Heart right ventricle (tissue), 16 donors: ENCODE results near the gene HOXA13. TPM values are rescaled to one million over a fixed set of nuclear protein-coding genes. Genes with fewer than 3 reads are reported as not detected.

ENCODE experiments used
- ATAC-seq, 8 donors: fragments of 200-7000 bp; cut with Tn5 transposase; one replicate each; pipeline ENCODE4 v1.9.1; 2020; ENCODE audit warnings: mild to moderate bottlenecking in 8 of 8, moderate library complexity in 8 of 8, moderate number of reproducible peaks in 1 of 8
- DNase-seq, 2 donors: peaks; one replicate each; pipeline ENCODE4 v3.0.0-alpha.2; 2020
- H3K27ac ChIP-seq, 10 donors: fragments of 200-600 bp; sonication (generic) in 2 of 10; one replicate each; pipeline versions ENCODE4 v1.5.0 to v1.8.0; 2020 to 2022; ENCODE audit warnings: mild to moderate bottlenecking in 3 of 10
- H3K27me3 ChIP-seq, 7 donors: fragments of 200-600 bp; one replicate each; pipeline ENCODE4 v1.8.0; 2021 to 2022; ENCODE audit warnings: mild to moderate bottlenecking in 2 of 7
- H3K36me3 ChIP-seq, 9 donors: fragments of 200-600 bp; sonication (generic) in 1 of 9; one replicate each; pipeline versions ENCODE4 v1.5.0 to v1.8.0; 2020 to 2022; ENCODE audit warnings: mild to moderate bottlenecking in 2 of 9
- H3K4me1 ChIP-seq, 9 donors: fragments of 200-600 bp; sonication (generic) in 1 of 9; one replicate each; pipeline versions ENCODE4 v1.5.0 to v1.8.0; 2020 to 2022; ENCODE audit warnings: mild to moderate bottlenecking in 4 of 9
- H3K4me3 ChIP-seq, 10 donors: fragments of 200-600 bp; sonication (generic) in 2 of 10; one replicate each; pipeline versions ENCODE4 v1.5.0 to v1.8.0; 2020 to 2022; ENCODE audit warnings: mild to moderate bottlenecking in 7 of 10, moderate library complexity in 2 of 10
- H3K9me3 ChIP-seq, 11 donors: fragments of 200-600 bp in 10 of 11; sonication (generic) in 2 of 11; one replicate each; pipeline versions ENCODE4 v1.5.0 to v1.8.0; 2013 to 2022; ENCODE audit warnings: mild to moderate bottlenecking in 2 of 11, control low read depth in 1 of 11, moderate library complexity in 1 of 11
- WGBS, 2 donors: extraction: QIAGEN DNeasy Blood & Tissue Kit; methylation state at CpG; one replicate each; pipeline ENCODE4 v1.1.7; 2013; ENCODE audit warnings: inconsistent platforms in 1 of 2; 5-methylcytosine and 5-hydroxymethylcytosine counted together
- intact Hi-C, 10 donors: fragments of 100-400 bp; cut with DNase I; formaldehyde crosslinking; loops; one replicate each; pipeline versions ENCODE4 v1.11.1 to v1.14.2; 2022
- polyA plus RNA-seq, 2 donors: library from polyadenylated mRNA; stranded (reverse); fragments of 200-250 nt; gene quantifications; one replicate each; pipeline ENCODE4 v1.2.3, GENCODE V29; 2013
- total RNA-seq, 10 donors: library from RNA; stranded (reverse); fragmentation: NEBNext Ultra II Directional in 3 of 10; extraction: Animal tissue kit (Norgen Biotek cat#: 25700) in 3 of 10; gene quantifications; one replicate each; pipeline versions ENCODE4 v1.2.1 to v1.2.4, GENCODE V29; 2021 to 2023
- TF ChIP-seq, protein P1 (sequence below), 9 donors: fragments of 200-600 bp; sonication (generic) in 2 of 9; IDR thresholded peaks; one replicate each; pipeline versions ENCODE4 v1.5.0 to v1.8.0; 2021 to 2022; ENCODE audit warnings: antibody characterized with exemption in 9 of 9, mild to moderate bottlenecking in 5 of 9, moderate library complexity in 1 of 9
- donor health status: Arrhythmogenic right ventricular cardiomyopathy.
- donor health status: ischemic (EF 13 %, LVEDD 7.1; RV severe dilation, severe dysfunction).
- donor health status: healthy with polysubstance abuse.
- donor health status: DM: no; HTN: yes; CAD: no.
- donor health status: DM: no; HTN: no; CAD: no.
- donor health status: ischemic (EF 25% LVEDD 6.9; RV normal size, moderate dysfunction).
- donor health status: ischemic (EF 25% LVEDD 5.7; RV mildly dilated, moderate dysfunction).
- donor health status: healthy.
- donor health status: DM: yes; HTN: yes; CAD: no.
- donor health status: Ischemic cardiomyopathy.
- donor health status: ischemic (EF 35%, LVEDD 5.7; RV mildly dilated, moderate dysfunction).
- donor health status: nonischemic (EF 11% LVEDD 7.7; RV severe dilation, severe dysfunction).
- donor health status: DM: yes; HTN: yes; CAD: no.
- donor health status: PGD.
- donor health status: ischemic (EF 29% LVEDD 5.4; RV normal size, mild dysfunction).
- donor health status: nonischemic (EF 23%, LVEDD 6.1; RV moderate dilation, normal function).

Gene HOXA13
- total and polyA plus RNA-seq, 12 donors, result not detected

GRCh38 chr7:27168265-27168947, 31.5 kb downstream of the HOXA13 start:
- intact Hi-C loops, result loop anchor here in 7 of 10 donors (10.0 kb wide), 6 partner anchors 314 to 1304 kb away; no protein-coding TSS in a partner anchor
- WGBS, 2 donors, result 16 to 20% methylated on average over 25 of the region's 25 CpGs
- Histone ChIP-seq H3K9me3 (no peaks in the 10 kb centered on the region), H3K4me3 (no peak overlapping the region), H3K27me3 (peaks cover 88 to 100% (median 100%) of the 10 kb centered on the region in 7 donors), H3K4me1 (peaks cover 8 to 81% (median 39%) of the 10 kb centered on the region in 9 donors), H3K27ac (no peak overlapping the region), H3K36me3 (peaks cover 0 to 15% (median 0%) of the 10 kb centered on the region in 9 donors)
- TF ChIP-seq, protein P1, sequence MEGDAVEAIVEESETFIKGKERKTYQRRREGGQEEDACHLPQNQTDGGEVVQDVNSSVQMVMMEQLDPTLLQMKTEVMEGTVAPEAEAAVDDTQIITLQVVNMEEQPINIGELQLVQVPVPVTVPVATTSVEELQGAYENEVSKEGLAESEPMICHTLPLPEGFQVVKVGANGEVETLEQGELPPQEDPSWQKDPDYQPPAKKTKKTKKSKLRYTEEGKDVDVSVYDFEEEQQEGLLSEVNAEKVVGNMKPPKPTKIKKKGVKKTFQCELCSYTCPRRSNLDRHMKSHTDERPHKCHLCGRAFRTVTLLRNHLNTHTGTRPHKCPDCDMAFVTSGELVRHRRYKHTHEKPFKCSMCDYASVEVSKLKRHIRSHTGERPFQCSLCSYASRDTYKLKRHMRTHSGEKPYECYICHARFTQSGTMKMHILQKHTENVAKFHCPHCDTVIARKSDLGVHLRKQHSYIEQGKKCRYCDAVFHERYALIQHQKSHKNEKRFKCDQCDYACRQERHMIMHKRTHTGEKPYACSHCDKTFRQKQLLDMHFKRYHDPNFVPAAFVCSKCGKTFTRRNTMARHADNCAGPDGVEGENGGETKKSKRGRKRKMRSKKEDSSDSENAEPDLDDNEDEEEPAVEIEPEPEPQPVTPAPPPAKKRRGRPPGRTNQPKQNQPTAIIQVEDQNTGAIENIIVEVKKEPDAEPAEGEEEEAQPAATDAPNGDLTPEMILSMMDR (IDR thresholded peaks at IDR 0.05), result no peak
- ATAC-seq, result no peak
- DNase-seq, result no peak

- TF ChIP-seq, protein P1 (IDR thresholded peaks at IDR 0.05), result no peak
- intact Hi-C loops, result loop anchor here in 7 of 10 donors (10.0 kb wide), 6 partner anchors 313 to 1303 kb away; no protein-coding TSS in a partner anchor
- H3K9me3 ChIP-seq, result no peaks in the 10 kb centered on the region
- no peak for DNase-seq
- no peak overlapping the region for H3K27ac ChIP-seq
- peaks cover 86 to 100% (median 100%) of the 10 kb centered on the region in 7 donors for H3K27me3 ChIP-seq
- peaks cover 0 to 15% (median 0%) of the 10 kb centered on the region in 9 donors for H3K36me3 ChIP-seq
- peaks cover 5 to 76% (median 34%) of the 10 kb centered on the region in 9 donors for H3K4me1 ChIP-seq
- 27 to 28% methylated on average over 4 of the region's 4 CpGs for WGBS, 2 donors
- no peak overlapping the region for H3K4me3 ChIP-seq
- ATAC-seq, result no peak
Observed at GRCh38 chr7:27167916-27168264, 32.0 kb downstream of the HOXA13 start.

DNA sequence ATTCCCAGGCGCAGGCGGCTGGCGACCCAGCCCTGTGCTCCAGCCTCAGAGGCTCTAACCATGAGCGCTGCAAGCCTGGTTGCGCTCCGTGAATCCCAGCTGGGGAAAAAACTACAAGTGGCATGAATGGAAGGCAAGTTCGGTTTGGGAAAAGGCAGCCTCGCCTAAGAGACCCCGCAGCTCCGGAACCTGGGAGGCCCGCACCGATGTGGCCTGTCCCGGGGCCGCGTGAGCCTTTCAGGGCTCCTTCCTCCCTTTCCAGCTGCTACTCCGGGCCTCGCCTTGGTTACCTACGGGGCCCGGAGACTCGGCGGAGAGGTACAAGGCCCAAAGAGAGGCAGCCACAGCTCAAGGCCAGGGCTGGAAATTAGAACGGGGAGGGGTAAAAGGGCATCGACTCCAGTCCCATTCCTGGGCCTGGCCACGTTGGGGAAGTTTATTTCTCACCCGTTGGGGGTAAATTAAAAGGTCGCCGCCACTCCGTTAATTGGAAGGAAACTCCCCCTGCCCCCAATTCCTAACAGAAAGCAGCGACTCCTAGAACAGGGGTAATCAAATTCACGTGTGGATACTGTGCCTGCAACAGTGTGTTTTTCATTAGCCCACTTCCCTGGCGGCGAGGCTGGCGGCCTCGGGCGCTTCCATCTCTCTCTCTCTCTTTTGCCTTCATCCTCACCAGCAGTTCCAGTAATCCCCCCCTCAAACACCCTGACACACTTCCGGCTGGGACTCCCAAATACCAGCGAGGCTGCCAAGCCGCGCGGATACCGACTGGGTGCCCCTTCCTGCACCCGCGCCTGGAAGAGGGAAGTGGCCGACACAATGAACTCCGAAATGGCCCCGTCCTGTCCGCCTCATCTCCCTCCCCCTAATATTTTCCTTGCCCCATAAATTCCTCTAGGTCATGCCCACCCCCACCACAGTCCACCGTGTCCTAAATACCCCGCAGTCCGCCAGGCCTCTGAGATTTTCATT, 33.1 kb downstream of the HOXA13 start:
- H3K9me3 ChIP-seq, result no peaks in the 10 kb centered on the region
- ATAC-seq, result no peak
- H3K4me1 ChIP-seq, result peaks cover 3 to 67% (median 27%) of the 10 kb centered on the region in 9 donors
- no peak overlapping the region for H3K27ac ChIP-seq
- intact Hi-C loops, result loop anchor here in 7 of 10 donors (10.0 kb wide), 6 partner anchors 312 to 1302 kb away; no protein-coding TSS in a partner anchor
- no peak for DNase-seq
- TF ChIP-seq, protein P1 (IDR thresholded peaks at IDR 0.05), result no peak
- peaks cover 77 to 100% (median 100%) of the 10 kb centered on the region in 7 donors for H3K27me3 ChIP-seq
- H3K4me3 ChIP-seq, result peak overlapping the region in 1 of 10 donors; percentile 49
- 4 to 6% methylated on average over 50 of the region's 50 CpGs for WGBS, 2 donors
- peaks cover 0 to 15% (median 0%) of the 10 kb centered on the region in 9 donors for H3K36me3 ChIP-seq

GRCh38 chr7:27165996-27166530, 33.8 kb downstream of the HOXA13 start:
- peaks cover 73 to 100% (median 100%) of the 10 kb centered on the region in 7 donors for H3K27me3 ChIP-seq
- no peak for ATAC-seq
- DNase-seq, result no peak
- peaks cover 3 to 71% (median 34%) of the 10 kb centered on the region in 9 donors for H3K4me1 ChIP-seq
- 5 to 8% methylated on average over 46 of the region's 46 CpGs for WGBS, 2 donors
- peaks cover 0 to 15% (median 0%) of the 10 kb centered on the region in 9 donors for H3K36me3 ChIP-seq
- peak overlapping the region in 2 of 10 donors; percentile 28 to 49 for H3K4me3 ChIP-seq
- no peaks in the 10 kb centered on the region for H3K9me3 ChIP-seq
- intact Hi-C loops, result loop anchor here in 7 of 10 donors (10.0 kb wide), 6 partner anchors 311 to 1301 kb away; no protein-coding TSS in a partner anchor
- peak overlapping the region in 1 of 10 donors; percentile 53 for H3K27ac ChIP-seq
- TF ChIP-seq, protein P1 (IDR thresholded peaks at IDR 0.05), result no peak
